CD14-positive monocyte (primary cell): ENCODE results near the gene KHDRBS2. TPM values are rescaled to one million over a fixed set of nuclear protein-coding genes. Genes with fewer than 3 reads are reported as not detected.

ENCODE experiments used
- DNase-seq, 3 donors: peaks; one replicate each; pipeline ENCODE4 v3.0.0-alpha.2; 2011 to 2022
- H2AFZ ChIP-seq: 2 replicates; pipeline ENCODE4 v1.6.0; 2012; ENCODE audit warnings: mild to moderate bottlenecking, low read depth, low read length, inconsistent platforms; ENCODE audit not compliant: insufficient read depth, poor library complexity, severe bottlenecking
- H3K27ac ChIP-seq, 2 donors: 1 replicate in 1 of 2; 2 replicates in 1 of 2; pipeline ENCODE4 v1.5.1; 2012 to 2013; ENCODE audit warnings: low read length in 2 of 2, control low read depth in 1 of 2, inconsistent platforms in 1 of 2, low read depth in 1 of 2, mild to moderate bottlenecking in 1 of 2
- H3K27me3 ChIP-seq, 2 donors: one replicate each; pipeline versions ENCODE4 v1.6.0 to v1.6.1; 2011 to 2013; ENCODE audit warnings: low read length in 2 of 2; ENCODE audit not compliant: control insufficient read depth in 2 of 2, insufficient read depth in 2 of 2
- H3K36me3 ChIP-seq, 2 donors: replicated peaks in 1 of 2; 1 replicate in 1 of 2; 2 replicates in 1 of 2; pipeline versions ENCODE4 v1.5.1 to v1.6.1; 2012 to 2013; ENCODE audit warnings: low read length in 2 of 2, control low read depth in 1 of 2, inconsistent platforms in 1 of 2, mild to moderate bottlenecking in 1 of 2; ENCODE audit not compliant: insufficient read depth in 2 of 2, control insufficient read depth in 1 of 2
- H3K4me1 ChIP-seq, 2 donors: 1 replicate in 1 of 2; 2 replicates in 1 of 2; pipeline versions ENCODE4 v1.5.1 to v1.6.1; 2012 to 2013; ENCODE audit warnings: low read length in 2 of 2, control low read depth in 1 of 2, inconsistent platforms in 1 of 2, mild to moderate bottlenecking in 1 of 2, moderate library complexity in 1 of 2; ENCODE audit not compliant: insufficient read depth in 2 of 2, control insufficient read depth in 1 of 2
- H3K4me2 ChIP-seq: replicated peaks from 2 replicates; pipeline ENCODE3; 2012; ENCODE audit warnings: low read length, moderate library complexity, mild to moderate bottlenecking; ENCODE audit not compliant: poor library complexity, severe bottlenecking; ENCODE audit errors: extremely low read depth
- H3K4me3 ChIP-seq, 3 experiments: fragments of 200-600 bp in 1 of 3; sonication (generic) in 1 of 3; replicated peaks in 1 of 3; 1 replicate in 2 of 3; 2 replicates in 1 of 3; pipeline ENCODE4 v1.5.1; 2011 to 2013; ENCODE audit warnings: low read length in 3 of 3, mild to moderate bottlenecking in 3 of 3, control low read depth in 2 of 3, low read depth in 2 of 3, inconsistent platforms in 1 of 3, moderate library complexity in 1 of 3
- H3K79me2 ChIP-seq: 2 replicates; pipeline ENCODE4 v1.6.0; 2012; ENCODE audit warnings: mild to moderate bottlenecking, control low read depth, inconsistent platforms, low read length, moderate library complexity; ENCODE audit not compliant: insufficient read depth
- H3K9ac ChIP-seq: 2 replicates; pipeline ENCODE4 v1.6.0; 2017; ENCODE audit warnings: low read length, mild to moderate bottlenecking; ENCODE audit not compliant: insufficient read depth, poor library complexity, severe bottlenecking
- H3K9me3 ChIP-seq, 2 donors: replicated peaks in 1 of 2; 1 replicate in 1 of 2; 2 replicates in 1 of 2; pipeline versions ENCODE4 v1.5.1 to v1.6.1; 2012 to 2013; ENCODE audit warnings: low read length in 2 of 2, control low read depth in 1 of 2; ENCODE audit not compliant: control insufficient read depth in 1 of 2, insufficient read depth in 1 of 2
- H4K20me1 ChIP-seq: 2 replicates; pipeline ENCODE4 v1.6.0; 2012; ENCODE audit warnings: mild to moderate bottlenecking, low read length, control low read depth, moderate library complexity; ENCODE audit not compliant: insufficient read depth
- H3K27ac Mint-ChIP-seq, 7 donors: one replicate each; pipeline ENCODE4 v1.8.0; 2020; ENCODE audit warnings: mild to moderate bottlenecking in 7 of 7, mixed read lengths in 7 of 7, moderate library complexity in 6 of 7, inconsistent platforms in 2 of 7
- H3K27me3 Mint-ChIP-seq, 3 donors: one replicate each; pipeline ENCODE4 v1.8.0; 2021 to 2022; ENCODE audit warnings: low read depth in 3 of 3, mild to moderate bottlenecking in 3 of 3, mixed read lengths in 3 of 3, moderate library complexity in 3 of 3, inconsistent platforms in 1 of 3
- H3K36me3 Mint-ChIP-seq, 2 donors: one replicate each; pipeline ENCODE4 v1.8.0; 2020; ENCODE audit warnings: mixed read lengths in 2 of 2, inconsistent platforms in 1 of 2, mild to moderate bottlenecking in 1 of 2
- H3K4me1 Mint-ChIP-seq: one replicate; pipeline ENCODE4 v1.8.0; 2020; ENCODE audit warnings: mild to moderate bottlenecking, mixed read lengths
- H3K4me3 Mint-ChIP-seq, 2 donors: one replicate each; pipeline ENCODE4 v1.8.0; 2020; ENCODE audit warnings: mild to moderate bottlenecking in 2 of 2, mixed read lengths in 2 of 2, moderate library complexity in 1 of 2
- H3K9me3 Mint-ChIP-seq, 7 donors: one replicate each; pipeline ENCODE4 v1.8.0; 2020 to 2022; ENCODE audit warnings: mixed read lengths in 7 of 7, mild to moderate bottlenecking in 6 of 7, moderate library complexity in 6 of 7, inconsistent platforms in 2 of 7
- WGBS: methylation state at CpG from one replicate; pipeline ENCODE4 v1.1.5; 2013; ENCODE audit warnings: missing lambda C conversion rate; ENCODE audit not compliant: insufficient coverage; 5-methylcytosine and 5-hydroxymethylcytosine counted together
- intact Hi-C, 2 donors: fragments of 100-400 bp; cut with micrococcal nuclease; formaldehyde crosslinking; loops; one replicate each; pipeline versions ENCODE4 v1.15.0 to v1.15.1; 2023
- polyA plus RNA-seq, 3 donors: library from polyadenylated mRNA; depleted of rRNA in 1 of 3; unstranded in 2 of 3; stranded (reverse) in 1 of 3; fragments of 300-500 nt in 2 of 3; fragments of >200 nt in 1 of 3; fragmentation: Illumina TruSeq in 2 of 3; gene quantifications; 1 replicate in 2 of 3; 2 replicates in 1 of 3; pipeline ENCODE4 v1.2.3, GENCODE V29; 2012 to 2021
- TF ChIP-seq, protein P1 (sequence below): fragments of 200-600 bp; IDR thresholded peaks from one replicate; pipeline ENCODE4 v1.8.0; 2022; ENCODE audit warnings: antibody characterized with exemption, mild to moderate bottlenecking

Gene KHDRBS2
- polyA plus RNA-seq, 3 donors: 0.09 to 0.57 (median 0.14) TPM

DNA sequence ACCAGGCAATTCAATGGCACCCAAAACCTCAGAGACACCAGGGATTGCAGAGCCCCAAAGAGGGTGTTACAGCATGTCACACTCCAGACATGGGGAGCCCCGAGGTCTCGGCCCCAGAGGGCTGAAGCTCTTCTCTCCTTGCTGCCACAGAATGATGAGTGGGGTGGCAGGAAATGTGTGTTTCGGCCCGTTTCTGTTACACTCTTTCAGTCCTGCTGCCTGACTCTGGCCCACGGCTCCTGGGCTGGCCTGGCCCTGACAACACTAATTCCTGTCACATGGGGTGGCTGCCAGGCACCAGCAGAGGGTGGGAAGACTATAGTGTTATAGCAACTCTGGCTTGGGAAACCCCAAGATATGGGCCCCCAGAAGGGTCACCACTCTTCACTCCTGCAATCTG lies 183.6 kb downstream of the KHDRBS2 start:
- H3K27ac ChIP-seq: no peak overlapping the region
- intact Hi-C loops: no loop called here
- H3K4me1 Mint-ChIP-seq: no peaks in the 10 kb centered on the region
- H3K4me2 ChIP-seq: no peak overlapping the region
- TF ChIP-seq, protein P1, sequence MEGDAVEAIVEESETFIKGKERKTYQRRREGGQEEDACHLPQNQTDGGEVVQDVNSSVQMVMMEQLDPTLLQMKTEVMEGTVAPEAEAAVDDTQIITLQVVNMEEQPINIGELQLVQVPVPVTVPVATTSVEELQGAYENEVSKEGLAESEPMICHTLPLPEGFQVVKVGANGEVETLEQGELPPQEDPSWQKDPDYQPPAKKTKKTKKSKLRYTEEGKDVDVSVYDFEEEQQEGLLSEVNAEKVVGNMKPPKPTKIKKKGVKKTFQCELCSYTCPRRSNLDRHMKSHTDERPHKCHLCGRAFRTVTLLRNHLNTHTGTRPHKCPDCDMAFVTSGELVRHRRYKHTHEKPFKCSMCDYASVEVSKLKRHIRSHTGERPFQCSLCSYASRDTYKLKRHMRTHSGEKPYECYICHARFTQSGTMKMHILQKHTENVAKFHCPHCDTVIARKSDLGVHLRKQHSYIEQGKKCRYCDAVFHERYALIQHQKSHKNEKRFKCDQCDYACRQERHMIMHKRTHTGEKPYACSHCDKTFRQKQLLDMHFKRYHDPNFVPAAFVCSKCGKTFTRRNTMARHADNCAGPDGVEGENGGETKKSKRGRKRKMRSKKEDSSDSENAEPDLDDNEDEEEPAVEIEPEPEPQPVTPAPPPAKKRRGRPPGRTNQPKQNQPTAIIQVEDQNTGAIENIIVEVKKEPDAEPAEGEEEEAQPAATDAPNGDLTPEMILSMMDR: no peak
- no peaks in the 10 kb centered on the region for H3K36me3 Mint-ChIP-seq
- no peaks in the 10 kb centered on the region for H3K4me1 ChIP-seq
- H3K4me3 ChIP-seq: no peak overlapping the region
- no peak for DNase-seq
- peaks cover 10 to 32% (median 23%) of the 10 kb centered on the region in 7 donors for H3K9me3 Mint-ChIP-seq
- H3K27me3 ChIP-seq: no peaks in the 10 kb centered on the region
- no peaks in the 10 kb centered on the region for H3K79me2 ChIP-seq
- no peak overlapping the region for H3K9ac ChIP-seq
- H3K27me3 Mint-ChIP-seq: no peaks in the 10 kb centered on the region
- WGBS: no CpG with 5 or more reads among the region's 5 CpGs
- no peaks in the 10 kb centered on the region for H4K20me1 ChIP-seq
- no peak overlapping the region for H3K4me3 Mint-ChIP-seq
- peaks cover 15 to 22% of the 10 kb centered on the region in 2 donors for H3K9me3 ChIP-seq
- H3K27ac Mint-ChIP-seq: no peak overlapping the region
- H2AFZ ChIP-seq: no peak overlapping the region
- H3K36me3 ChIP-seq: no peaks in the 10 kb centered on the region

DNA sequence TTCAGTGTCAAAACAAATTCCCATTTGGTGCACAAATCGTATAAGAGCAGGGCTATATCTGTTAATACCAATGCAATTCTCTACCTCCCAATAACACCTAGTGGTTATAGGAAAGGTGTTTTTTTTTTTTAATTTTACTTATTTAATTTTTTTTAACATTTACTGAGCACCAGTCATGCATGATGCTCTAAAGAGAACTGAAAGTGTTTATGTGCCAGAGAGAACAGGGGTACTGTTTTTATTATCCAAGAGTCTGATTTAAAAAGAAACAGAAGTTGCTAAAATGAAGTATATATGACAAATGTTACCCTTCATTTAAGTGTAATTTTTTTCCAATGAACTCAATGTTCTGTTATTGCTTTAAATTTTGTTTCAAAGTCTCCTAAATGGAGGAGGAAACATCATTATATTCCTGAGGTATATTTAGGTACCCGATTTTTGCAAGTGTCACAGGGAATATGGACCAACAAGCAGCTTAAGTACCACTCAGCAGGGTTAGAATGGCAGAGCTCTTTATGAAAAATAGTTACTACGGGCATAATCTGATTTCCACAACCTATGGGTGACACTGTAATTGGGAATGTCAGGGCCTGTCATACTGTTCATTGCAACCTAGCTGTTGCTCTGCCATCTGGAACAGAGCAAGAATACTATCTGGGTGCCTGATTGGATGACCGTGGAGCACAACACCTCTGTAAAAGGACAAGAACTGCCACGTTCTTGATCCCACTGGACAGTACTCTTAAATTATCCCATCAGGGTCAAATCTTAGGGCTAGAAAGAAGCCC lies 195.4 kb downstream of the KHDRBS2 start:
- peaks cover 0 to 28% (median 8%) of the 10 kb centered on the region in 7 donors for H3K9me3 Mint-ChIP-seq
- H3K9ac ChIP-seq: no peak overlapping the region
- TF ChIP-seq, protein P1: no peak
- no peaks in the 10 kb centered on the region for H3K79me2 ChIP-seq
- no peak overlapping the region for H3K4me2 ChIP-seq
- H3K27ac Mint-ChIP-seq: no peak overlapping the region
- H2AFZ ChIP-seq: no peak overlapping the region
- H4K20me1 ChIP-seq: no peaks in the 10 kb centered on the region
- H3K36me3 Mint-ChIP-seq: no peaks in the 10 kb centered on the region
- no peak overlapping the region for H3K27ac ChIP-seq
- H3K9me3 ChIP-seq: peaks cover 0 to 13% of the 10 kb centered on the region in 2 donors
- H3K4me3 Mint-ChIP-seq: no peak overlapping the region
- H3K4me1 ChIP-seq: no peaks in the 10 kb centered on the region
- H3K27me3 Mint-ChIP-seq: no peaks in the 10 kb centered on the region
- no peak for DNase-seq
- 80% methylated on average over 1 of the region's 5 CpGs for WGBS
- no peaks in the 10 kb centered on the region for H3K4me1 Mint-ChIP-seq
- no peak overlapping the region for H3K4me3 ChIP-seq
- no peaks in the 10 kb centered on the region for H3K36me3 ChIP-seq
- H3K27me3 ChIP-seq: no peaks in the 10 kb centered on the region
- intact Hi-C loops: no loop called here
